UCSD-AML1 (cell line): ENCODE results near the gene NRCAM.

Source experiments
- DNase-seq: peaks from one replicate; lab custom pipeline; 2025; ENCODE audit not compliant: unreplicated experiment; lab: John Stamatoyannopoulos, UW

NRCAM gene

DNA sequence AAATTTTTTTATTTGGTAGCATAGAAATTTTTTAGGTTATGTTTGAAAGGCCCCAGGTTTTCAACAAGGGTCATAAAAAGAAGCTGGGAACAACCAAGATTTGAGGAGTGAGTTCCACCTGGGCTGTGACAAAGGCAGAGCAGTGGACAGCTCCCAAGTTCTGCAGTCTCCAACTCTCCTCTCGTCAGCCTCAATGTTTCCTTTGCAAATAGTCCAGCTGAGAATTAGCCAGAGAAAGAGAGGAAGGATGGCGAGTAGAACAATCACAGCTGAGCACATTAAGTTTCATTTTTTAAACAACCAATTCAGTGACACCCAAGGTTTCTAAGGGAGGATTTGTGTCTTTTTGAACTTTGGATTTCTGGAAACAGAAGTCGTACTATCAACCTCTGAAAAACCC, 143.2 kb downstream of the NRCAM start:
- no peak for DNase-seq

DNA sequence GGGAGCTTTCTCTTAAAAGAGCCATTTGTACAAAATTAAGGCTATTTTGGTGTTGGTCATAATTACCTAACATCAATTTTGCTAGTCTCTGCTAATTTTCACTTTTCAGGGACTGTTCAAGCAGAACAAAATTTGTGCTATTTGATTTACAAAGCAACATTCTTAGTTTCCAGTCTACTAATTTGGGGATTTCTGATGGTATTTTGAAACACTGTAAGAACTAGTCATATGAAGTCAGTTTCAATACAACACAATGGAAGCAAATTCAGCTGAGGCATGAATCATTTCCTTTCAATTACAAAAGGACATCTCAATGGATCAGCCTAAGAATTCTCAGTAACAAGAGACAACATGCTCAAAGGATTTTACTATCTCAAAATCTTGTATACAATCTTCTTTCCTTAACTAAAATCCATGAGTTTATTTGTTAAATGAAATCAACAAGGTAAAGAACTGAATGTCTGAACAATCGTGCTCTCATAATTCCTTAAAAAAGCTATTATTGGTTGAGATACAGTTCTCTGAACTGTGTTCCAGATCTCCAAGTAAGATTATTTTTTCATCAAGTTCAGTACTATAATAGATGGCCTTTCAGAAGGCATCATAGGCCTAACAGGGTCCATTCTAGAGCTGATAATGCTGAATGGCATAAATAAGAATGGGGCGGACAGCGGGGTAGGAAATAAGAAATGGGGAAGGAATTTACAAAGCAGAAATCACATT, 144.6 kb downstream of the NRCAM start:
- DNase-seq = no peak

GRCh38 chr7:108310351-108310750, 145.9 kb downstream of the NRCAM start:
- DNase-seq = no peak

DNA sequence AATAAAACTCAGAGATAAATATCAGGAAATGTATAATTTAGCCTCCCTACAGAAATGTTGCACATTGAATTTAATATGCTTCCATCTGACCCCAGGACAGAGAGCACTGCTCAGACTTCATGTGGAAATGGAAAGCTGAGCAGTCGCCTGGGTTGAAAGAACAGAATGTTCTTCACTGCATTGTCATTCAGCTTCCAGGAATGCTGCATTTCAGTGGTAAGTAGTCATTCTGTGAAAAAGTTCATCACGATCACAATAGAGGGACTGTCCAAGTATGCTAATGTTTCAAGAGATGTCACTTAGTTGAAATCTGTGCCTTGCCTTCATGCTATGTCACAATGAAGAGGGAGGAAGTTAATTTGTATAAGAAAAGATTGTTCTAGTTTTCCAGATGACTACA, 147.3 kb downstream of the NRCAM start:
- no peak for DNase-seq

DNA sequence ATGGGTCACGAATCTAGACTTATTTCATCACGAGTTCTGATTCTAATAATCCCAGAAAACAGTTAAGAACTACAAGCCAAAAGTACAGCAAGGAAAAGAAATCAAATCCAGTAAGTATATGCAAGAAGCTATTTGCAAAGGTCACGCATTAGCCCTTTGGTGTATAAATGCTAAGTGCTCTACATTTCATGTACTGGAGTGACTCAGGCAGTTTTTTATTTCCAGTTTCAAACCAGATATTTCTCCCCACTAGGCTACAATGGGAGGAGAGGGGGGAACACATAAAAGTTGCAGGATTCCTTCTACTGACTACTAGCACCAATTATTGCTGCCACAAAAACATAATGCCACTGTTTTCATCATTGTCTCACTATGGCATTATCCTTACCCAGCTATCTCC, 148.0 kb downstream of the NRCAM start:
- DNase-seq = no peak

- no peak for DNase-seq
Measured at GRCh38 chr7:108307595-108307994, 148.6 kb downstream of the NRCAM start.

DNA sequence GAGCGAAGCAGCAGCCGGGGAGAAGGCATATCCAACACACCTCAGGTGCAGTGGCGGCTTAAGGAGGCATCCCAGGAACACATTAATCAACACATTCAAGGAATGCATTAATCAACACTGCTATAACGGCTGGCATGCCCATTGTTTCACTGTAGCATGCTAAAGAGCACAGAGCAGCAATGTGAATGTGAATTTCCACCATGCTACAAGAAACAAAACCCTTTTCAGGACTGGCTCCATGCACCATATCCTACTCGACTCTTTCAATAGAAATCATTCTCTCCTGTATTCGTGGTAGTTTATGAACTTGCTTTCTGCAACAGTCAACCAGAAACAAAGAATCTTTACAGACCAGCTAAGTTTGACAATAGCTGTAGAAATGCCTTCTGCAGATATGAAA, 149.0 kb downstream of the NRCAM start:
- DNase-seq = no peak

- DNase-seq = no peak
Measured at GRCh38 chr7:108303332-108303731, 152.9 kb downstream of the NRCAM start.

GRCh38 chr7:108301387-108301786, 154.8 kb downstream of the NRCAM start:
- DNase-seq = no peak

DNA sequence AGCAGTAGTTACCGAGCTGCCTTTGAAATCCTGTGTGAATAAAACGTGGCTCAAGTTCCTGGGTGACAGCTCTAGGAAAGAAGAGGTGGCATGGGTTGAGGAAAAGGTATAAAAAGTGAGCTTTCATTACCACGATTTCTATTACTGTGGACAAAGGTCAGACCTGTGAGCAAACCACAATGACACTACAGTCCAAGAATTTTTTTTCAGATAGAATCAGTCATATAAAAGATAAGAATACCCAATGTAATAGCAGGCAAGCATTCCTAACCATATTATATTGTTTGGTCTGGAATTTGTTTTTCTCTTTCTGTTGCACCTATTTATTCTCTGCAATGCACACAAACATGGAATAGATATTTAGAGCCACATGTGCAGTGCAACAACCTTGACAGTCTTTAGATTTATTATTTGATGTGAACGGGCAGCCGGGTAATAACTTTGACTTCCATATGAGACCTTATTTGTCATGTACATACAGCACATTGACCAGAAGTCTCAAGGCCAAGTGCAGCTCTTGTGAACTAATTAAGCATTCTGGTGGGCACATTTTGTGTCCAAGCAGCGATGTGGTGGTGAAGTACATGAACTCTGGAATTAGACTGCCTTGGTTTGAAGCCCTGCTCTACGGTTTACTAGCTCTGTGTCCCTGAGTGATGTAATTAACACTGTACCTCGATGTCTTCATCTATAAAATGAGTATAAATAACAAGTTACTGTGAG, 156.8 kb downstream of the NRCAM start:
- no peak for DNase-seq

- DNase-seq = no peak
Measured at GRCh38 chr7:108296911-108297310, 159.3 kb downstream of the NRCAM start.

DNA sequence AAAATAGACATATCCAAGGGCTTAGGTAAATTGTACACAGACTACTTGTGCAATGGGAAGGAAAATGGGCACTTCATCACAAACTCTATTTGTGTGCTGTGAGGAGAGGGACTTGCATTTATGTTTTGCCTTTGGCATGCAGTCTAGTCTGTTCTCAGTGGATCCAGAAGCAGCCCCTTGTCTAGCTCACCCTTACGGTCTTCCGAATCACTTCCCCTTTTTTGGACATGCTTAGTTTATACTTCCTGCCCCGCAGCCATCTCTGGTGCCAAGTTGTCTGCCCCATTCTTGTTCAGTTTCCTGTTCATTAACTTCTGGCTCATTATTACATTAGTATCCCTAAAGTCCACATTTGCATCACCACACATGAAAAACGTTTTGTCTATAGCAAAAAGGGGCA, 161.6 kb downstream of the NRCAM start:
- peak; percentile 12 for DNase-seq

DNA sequence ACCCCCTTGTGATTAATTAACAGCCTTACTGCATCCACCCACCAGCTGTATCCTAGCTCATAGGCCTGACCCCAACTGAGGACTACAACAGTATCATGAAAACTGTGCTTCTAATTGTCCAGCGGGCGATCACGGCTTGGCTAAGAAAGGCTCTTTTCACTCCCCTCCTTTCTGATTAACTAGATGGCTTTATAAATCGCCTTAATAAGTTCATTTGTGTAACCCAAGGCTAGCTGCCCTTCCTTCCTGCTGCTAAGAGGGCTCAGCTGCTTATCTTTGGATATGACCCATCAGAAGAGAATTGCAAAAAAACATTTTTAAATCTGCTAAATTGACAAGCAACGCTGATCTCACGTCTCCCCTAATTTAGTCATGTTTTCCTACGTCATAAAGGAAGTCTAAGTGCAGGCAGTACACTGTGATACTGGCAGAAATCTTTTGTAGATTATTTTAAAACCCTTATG, 163.1 kb downstream of the NRCAM start:
- no peak for DNase-seq

GRCh38 chr7:108292541-108292940, 163.7 kb downstream of the NRCAM start:
- DNase-seq = no peak

GRCh38 chr7:108291791-108292440, 164.3 kb downstream of the NRCAM start:
- DNase-seq = no peak

DNA sequence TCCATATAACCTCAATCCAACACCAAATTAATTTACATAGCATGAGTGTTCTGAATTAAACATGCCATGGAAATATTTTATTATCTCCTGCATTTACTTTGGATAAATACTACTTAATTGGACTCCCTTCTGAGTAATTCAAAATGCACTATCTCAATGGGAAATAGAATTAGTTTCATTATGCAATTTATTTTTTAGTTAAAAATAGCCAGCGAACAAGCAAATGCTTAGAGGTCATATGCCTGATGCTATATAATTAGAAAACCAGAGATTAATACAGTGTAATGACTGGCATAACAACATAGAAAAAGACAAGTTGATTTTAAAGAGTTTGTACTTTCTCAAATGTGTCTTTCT, 165.1 kb downstream of the NRCAM start:
- DNase-seq = no peak

- DNase-seq = no peak
Measured at GRCh38 chr7:108290459-108291151, 165.6 kb downstream of the NRCAM start.

DNA sequence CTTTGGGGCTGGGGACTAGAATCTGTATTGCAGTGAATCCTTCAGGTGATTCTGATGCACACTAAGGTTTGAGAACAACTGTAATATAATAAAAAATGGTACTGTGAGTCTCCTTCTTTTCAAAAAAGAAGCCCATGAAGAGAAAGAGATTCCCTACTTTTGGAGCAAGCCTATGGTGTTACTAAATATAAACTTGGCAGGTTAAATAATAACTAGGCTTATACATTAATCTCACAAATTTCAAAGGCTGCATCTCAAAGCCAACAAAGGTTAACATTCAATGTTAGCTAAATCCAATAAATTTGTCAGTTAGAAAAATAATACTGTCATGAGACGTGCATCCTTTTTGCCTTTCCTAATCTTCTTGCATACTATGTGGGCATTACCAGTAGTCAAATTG, 166.4 kb downstream of the NRCAM start:
- DNase-seq = no peak

- DNase-seq = no peak
Measured at GRCh38 chr7:108287857-108288256, 168.4 kb downstream of the NRCAM start.

DNA sequence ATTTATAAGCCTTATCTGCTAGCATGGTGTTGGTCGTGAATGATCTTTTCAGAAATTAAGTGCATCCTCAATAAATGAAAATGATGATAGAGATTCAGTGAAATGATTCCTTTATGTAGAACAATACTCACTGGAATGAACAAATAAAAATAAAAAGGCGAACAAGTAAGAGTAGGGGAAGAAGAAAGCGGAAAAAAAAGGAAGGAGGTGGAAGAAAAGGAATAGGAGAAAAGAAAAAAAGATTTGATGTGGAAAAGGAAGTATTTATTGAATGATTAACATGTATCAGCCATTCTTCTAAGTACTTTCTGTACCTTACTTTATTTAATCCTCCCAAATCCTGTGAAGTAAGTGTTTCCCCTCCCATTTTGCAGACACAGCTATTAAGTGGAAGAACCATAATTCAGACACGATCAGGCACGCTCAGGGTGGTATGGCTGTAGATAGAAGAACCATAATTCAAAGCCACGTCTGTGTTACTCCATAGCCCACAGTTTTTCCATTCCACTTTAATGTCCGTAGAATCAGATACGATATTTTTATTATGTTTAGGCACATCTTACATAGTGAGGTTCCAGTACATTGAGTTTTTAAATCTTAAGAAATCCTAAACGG, 169.8 kb downstream of the NRCAM start:
- no peak for DNase-seq

GRCh38 chr7:108285778-108286177, 170.5 kb downstream of the NRCAM start:
- no peak for DNase-seq
